Calu3 (cell line): ENCODE data around the gene MGP. TPM values are rescaled to one million over a fixed set of nuclear protein-coding genes. Genes with fewer than 3 reads are reported as not detected.

Experiments used
- BruUV-seq: library from RNA; stranded (reverse); fragments of 400-500 nt; replicated peaks from 2 replicates; lab custom pipeline; 2021; lab: Mats Ljungman, UMichigan
- CTCF ChIA-PET: fragments of 300-600 bp; sonication (Branson Sonifier 250); formaldehyde crosslinking; loops from one replicate; lab custom pipeline; 2022; ENCODE audit warnings: antibody characterized with exemption; lab: Charles Lee
- DNase-seq: peaks from one replicate; pipeline ENCODE4 v3.0.0; 2022
- H3K27ac Mint-ChIP-seq: one replicate; pipeline ENCODE4 v1.8.0; 2022; ENCODE audit warnings: mixed read lengths; ENCODE audit not compliant: unreplicated experiment
- H3K27me3 Mint-ChIP-seq: one replicate; pipeline ENCODE4 v1.8.0; 2022; ENCODE audit warnings: mixed read lengths; ENCODE audit not compliant: unreplicated experiment
- H3K36me3 Mint-ChIP-seq: one replicate; pipeline ENCODE4 v1.8.0; 2022; ENCODE audit warnings: mild to moderate bottlenecking, moderate library complexity, mixed read lengths; ENCODE audit not compliant: insufficient read depth, unreplicated experiment
- H3K4me1 Mint-ChIP-seq: one replicate; pipeline ENCODE4 v1.8.0; 2022; ENCODE audit warnings: mild to moderate bottlenecking, low read depth, mixed read lengths; ENCODE audit not compliant: unreplicated experiment
- H3K4me3 Mint-ChIP-seq: one replicate; pipeline ENCODE4 v1.8.0; 2022; ENCODE audit warnings: mild to moderate bottlenecking, low read depth, moderate library complexity, mixed read lengths; ENCODE audit not compliant: unreplicated experiment
- H3K9me3 Mint-ChIP-seq: one replicate; pipeline ENCODE4 v1.8.0; 2022; ENCODE audit warnings: low read depth, mixed read lengths; ENCODE audit not compliant: unreplicated experiment
- CTCF ChIP-seq: fragments of 200-600 bp; IDR thresholded peaks from one replicate; pipeline ENCODE4 v1.8.0; 2022; ENCODE audit warnings: antibody characterized with exemption; ENCODE audit not compliant: unreplicated experiment
- intact Hi-C: fragments of 100-400 bp; cut with micrococcal nuclease; formaldehyde crosslinking; loops from one replicate; pipeline ENCODE4 v1.10.0; 2022; ENCODE audit not compliant: unreplicated experiment
- total RNA-seq: library from RNA; stranded (reverse); gene quantifications from 2 replicates; pipeline ENCODE4 v1.2.3, GENCODE V29; 2022

MGP gene
- total RNA-seq, 1 experiment from 2014 or later: not detected

GRCh38 chr12:14868916-14869506 lies 16.6 kb downstream of the MGP start:
- Mint-ChIP-seq H3K4me1 (no peaks in the 10 kb centered on the region), H3K36me3 (no peaks in the 10 kb centered on the region), H3K27me3 (peaks cover 19% of the 10 kb centered on the region), H3K27ac (no peak overlapping the region), H3K4me3 (no peak overlapping the region), H3K9me3 (peaks cover 7% of the 10 kb centered on the region)
- no peak for DNase-seq
- TF ChIP-seq CTCF: no peak
- intact Hi-C loops: no loop called here
- CTCF ChIA-PET: no interaction called here
- BruUV-seq: no TSS peak

GRCh38 chr12:14860490-14860889 lies 25.2 kb downstream of the MGP start:
- Mint-ChIP-seq H3K27me3 (peaks cover 8% of the 10 kb centered on the region), H3K36me3 (no peaks in the 10 kb centered on the region), H3K4me3 (no peak overlapping the region), H3K4me1 (no peaks in the 10 kb centered on the region), H3K9me3 (peaks cover 10% of the 10 kb centered on the region), H3K27ac (no peak overlapping the region)
- no TSS peak for BruUV-seq
- intact Hi-C loops: no loop called here
- TF ChIP-seq CTCF: no peak
- no peak for DNase-seq
- CTCF ChIA-PET: no interaction called here

- Mint-ChIP-seq H3K4me1 (no peaks in the 10 kb centered on the region), H3K36me3 (no peaks in the 10 kb centered on the region), H3K4me3 (no peak overlapping the region), H3K9me3 (peaks cover 10% of the 10 kb centered on the region), H3K27me3 (no peaks in the 10 kb centered on the region), H3K27ac (no peak overlapping the region)
- no peak for DNase-seq
- no TSS peak for BruUV-seq
- TF ChIP-seq CTCF: no peak
- intact Hi-C loops: no loop called here
- CTCF ChIA-PET: no interaction called here
Observed at GRCh38 chr12:14858513-14858912, 27.1 kb downstream of the MGP start.

GRCh38 chr12:14854586-14855183 lies 31.0 kb downstream of the MGP start:
- BruUV-seq: no TSS peak
- Mint-ChIP-seq H3K4me1 (peaks cover 2% of the 10 kb centered on the region), H3K27ac (no peak overlapping the region), H3K36me3 (no peaks in the 10 kb centered on the region), H3K4me3 (no peak overlapping the region), H3K27me3 (no peaks in the 10 kb centered on the region), H3K9me3 (peaks cover 10% of the 10 kb centered on the region)
- no peak for TF ChIP-seq CTCF
- intact Hi-C loops: no loop called here
- CTCF ChIA-PET: no interaction called here
- no peak for DNase-seq
